GM19023 (cell line): ENCODE data around the gene CNN3.

Experiments used
- ATAC-seq: cut with Tn5 transposase; IDR thresholded peaks from one replicate; pipeline ENCODE4 v1.9.1; 2021; ENCODE audit warnings: mild to moderate bottlenecking, moderate library complexity; ENCODE audit not compliant: unreplicated experiment

CNN3 gene

GRCh38 chr1:94858276-94858675, 68.6 kb downstream of the CNN3 start:
- ATAC-seq = no peak

GRCh38 chr1:94856868-94857267, 70.0 kb downstream of the CNN3 start:
- ATAC-seq = no peak

- ATAC-seq = no peak
Observed at GRCh38 chr1:94856004-94856403, 70.9 kb downstream of the CNN3 start.

- no peak for ATAC-seq
Observed at GRCh38 chr1:94855307-94855700, 71.6 kb downstream of the CNN3 start.

- ATAC-seq = peak; percentile 98
Observed at GRCh38 chr1:94854458-94855306, 72.2 kb downstream of the CNN3 start.

- ATAC-seq = no peak
Observed at GRCh38 chr1:94852788-94853187, 74.1 kb downstream of the CNN3 start.

- no peak for ATAC-seq
Observed at GRCh38 chr1:94851571-94851970, 75.3 kb downstream of the CNN3 start.
